ENCODE data around the gene WAC. TPM values are rescaled to one million over a fixed set of nuclear protein-coding genes. Genes with fewer than 3 reads are reported as not detected.

WAC gene
- total RNA-seq, 1 donor from 2014 or later = 123 TPM

- Histone ChIP-seq H3K9me3 (ENCODE audit: insufficient read depth, low read depth, low read length) (no peaks in the 10 kb centered on the region), H3K9ac (ENCODE audit: low read length) (peak overlapping the region; percentile 100), H2AFZ (ENCODE audit: low read depth, low read length) (no peak overlapping the region), H3K4me1 (ENCODE audit: insufficient read depth, low read length) (peaks cover 12% of the 10 kb centered on the region), H3K27ac (ENCODE audit: low read depth, low read length) (peak overlapping the region; percentile 100), H3K4me2 (ENCODE audit: low read length) (peak overlapping the region; percentile 96), H3K4me3 (ENCODE audit: insufficient read depth, low read depth, low read length) (peak overlapping the region; percentile 94), H4K20me1 (ENCODE audit: insufficient read depth, low read length) (peaks cover 64% of the 10 kb centered on the region), H3K36me3 (ENCODE audit: insufficient read depth, low read length) (peaks cover 27% of the 10 kb centered on the region), H3K27me3 (ENCODE audit: insufficient read depth, low read length) (no peaks in the 10 kb centered on the region), H3K79me2 (ENCODE audit: insufficient read depth, low read length) (peaks cover 70% of the 10 kb centered on the region)
- FAIRE-seq (no peak), DNase-seq (ENCODE audit: low read depth) (no peak)
- Mint-ChIP-seq H3K36me3 (ENCODE audit: low read depth, unreplicated experiment) (peaks cover 11% of the 10 kb centered on the region), H3K4me1 (ENCODE audit: low read depth, unreplicated experiment) (peaks cover 17% of the 10 kb centered on the region), H3K27me3 (ENCODE audit: low read depth, unreplicated experiment) (no peaks in the 10 kb centered on the region), H3K4me3 (ENCODE audit: unreplicated experiment) (peak overlapping the region; percentile 93), H3K27ac (ENCODE audit: unreplicated experiment) (peak overlapping the region; percentile 99), H3K9me3 (ENCODE audit: unreplicated experiment) (no peaks in the 10 kb centered on the region)
- no peak for TF ChIP-seq CTCF (IDR thresholded peaks at IDR 0.05; ENCODE audit: insufficient read depth, low read depth, low read length)
- TF ChIP-seq EZH2 (IDR thresholded peaks at IDR 0.05; ENCODE audit: insufficient read depth, low read length) = no peak
Observed at GRCh38 chr10:28533186-28533564, 257 bp downstream of the WAC start.

GRCh38 chr10:28533571-28534304 lies 820 bp downstream of the WAC start:
- Mint-ChIP-seq H3K27ac (ENCODE audit: unreplicated experiment) (peak overlapping the region; percentile 96), H3K27me3 (ENCODE audit: low read depth, unreplicated experiment) (no peaks in the 10 kb centered on the region), H3K9me3 (ENCODE audit: unreplicated experiment) (no peaks in the 10 kb centered on the region), H3K4me3 (ENCODE audit: unreplicated experiment) (peak overlapping the region; percentile 98), H3K36me3 (ENCODE audit: low read depth, unreplicated experiment) (peaks cover 11% of the 10 kb centered on the region), H3K4me1 (ENCODE audit: low read depth, unreplicated experiment) (peaks cover 17% of the 10 kb centered on the region)
- Histone ChIP-seq H3K4me1 (ENCODE audit: insufficient read depth, low read length) (peaks cover 12% of the 10 kb centered on the region), H4K20me1 (ENCODE audit: insufficient read depth, low read length) (peaks cover 69% of the 10 kb centered on the region), H2AFZ (ENCODE audit: low read depth, low read length) (no peak overlapping the region), H3K27ac (ENCODE audit: low read depth, low read length) (peak overlapping the region; percentile 100), H3K4me3 (ENCODE audit: insufficient read depth, low read depth, low read length) (peak overlapping the region; percentile 94), H3K79me2 (ENCODE audit: insufficient read depth, low read length) (peaks cover 75% of the 10 kb centered on the region), H3K36me3 (ENCODE audit: insufficient read depth, low read length) (peaks cover 32% of the 10 kb centered on the region), H3K27me3 (ENCODE audit: insufficient read depth, low read length) (no peaks in the 10 kb centered on the region), H3K4me2 (ENCODE audit: low read length) (peak overlapping the region; percentile 90), H3K9ac (ENCODE audit: low read length) (peak overlapping the region; percentile 100), H3K9me3 (ENCODE audit: insufficient read depth, low read depth, low read length) (no peaks in the 10 kb centered on the region)
- TF ChIP-seq EZH2 (IDR thresholded peaks at IDR 0.05; ENCODE audit: insufficient read depth, low read length) = no peak
- no peak for TF ChIP-seq CTCF (IDR thresholded peaks at IDR 0.05; ENCODE audit: insufficient read depth, low read depth, low read length)
- no peak for FAIRE-seq
- no peak for DNase-seq (ENCODE audit: low read depth)

- Histone ChIP-seq H3K27me3 (ENCODE audit: insufficient read depth, low read length) (no peaks in the 10 kb centered on the region), H3K4me2 (ENCODE audit: low read length) (peak overlapping the region; percentile 90), H4K20me1 (ENCODE audit: insufficient read depth, low read length) (peaks cover 70% of the 10 kb centered on the region), H3K4me3 (ENCODE audit: insufficient read depth, low read depth, low read length) (no peak overlapping the region), H3K4me1 (ENCODE audit: insufficient read depth, low read length) (peaks cover 12% of the 10 kb centered on the region), H3K9me3 (ENCODE audit: insufficient read depth, low read depth, low read length) (no peaks in the 10 kb centered on the region), H2AFZ (ENCODE audit: low read depth, low read length) (no peak overlapping the region), H3K27ac (ENCODE audit: low read depth, low read length) (no peak overlapping the region), H3K9ac (ENCODE audit: low read length) (no peak overlapping the region), H3K79me2 (ENCODE audit: insufficient read depth, low read length) (peaks cover 92% of the 10 kb centered on the region), H3K36me3 (ENCODE audit: insufficient read depth, low read length) (peaks cover 52% of the 10 kb centered on the region)
- H3K27me3 Mint-ChIP-seq (ENCODE audit: low read depth, unreplicated experiment) = no peaks in the 10 kb centered on the region
- no peak for FAIRE-seq
- peaks cover 8% of the 10 kb centered on the region for H3K36me3 Mint-ChIP-seq (ENCODE audit: low read depth, unreplicated experiment)
- no peaks in the 10 kb centered on the region for H3K9me3 Mint-ChIP-seq (ENCODE audit: unreplicated experiment)
- no peak overlapping the region for H3K27ac Mint-ChIP-seq (ENCODE audit: unreplicated experiment)
- peaks cover 14% of the 10 kb centered on the region for H3K4me1 Mint-ChIP-seq (ENCODE audit: low read depth, unreplicated experiment)
- TF ChIP-seq EZH2 (IDR thresholded peaks at IDR 0.05; ENCODE audit: insufficient read depth, low read length) (no peak), CTCF (IDR thresholded peaks at IDR 0.05; ENCODE audit: insufficient read depth, low read depth, low read length) (no peak)
- no peak for DNase-seq (ENCODE audit: low read depth)
- H3K4me3 Mint-ChIP-seq (ENCODE audit: unreplicated experiment) = peak overlapping the region; percentile 98
Observed at GRCh38 chr10:28535846-28536245, 2.9 kb downstream of the WAC start.

All from astrocyte (in vitro differentiated cells and primary cell).